ENCODE results near the gene PNPLA5.

Gene PNPLA5

GRCh38 chr22:43855431-43855830 lies 36.4 kb downstream of the PNPLA5 start:
- Histone ChIP-seq H3K9me3 (ENCODE audit: insufficient read depth, low read length) (no peaks in the 10 kb centered on the region), H3K36me3 (ENCODE audit: low read length) (no peaks in the 10 kb centered on the region), H3K27ac (ENCODE audit: low read depth, low read length) (no peak overlapping the region), H3K27me3 (ENCODE audit: low read length) (no peaks in the 10 kb centered on the region), H3K9me2 (replicated peaks; ENCODE audit: insufficient read depth, low read length) (no peaks in the 10 kb centered on the region), H4K20me1 (ENCODE audit: low read depth, low read length) (no peaks in the 10 kb centered on the region), H3K4me2 (ENCODE audit: low read depth, low read length, poor library complexity, severe bottlenecking) (no peak overlapping the region), H3K4me3 (ENCODE audit: insufficient read depth, low read length, poor library complexity, severe bottlenecking) (no peak overlapping the region), H3K79me2 (ENCODE audit: insufficient read depth, low read length) (no peaks in the 10 kb centered on the region), H3F3A (ENCODE audit: insufficient read depth) (no peaks in the 10 kb centered on the region), H3K9ac (ENCODE audit: low read length) (no peak overlapping the region), H2AFZ (ENCODE audit: low read depth, low read length, severe bottlenecking) (no peak overlapping the region)
- no peak for TF ChIP-seq EZH2phosphoT487 (conservative IDR thresholded peaks at IDR 0.05; ENCODE audit: low read length)
- TF ChIP-seq, protein P1, sequence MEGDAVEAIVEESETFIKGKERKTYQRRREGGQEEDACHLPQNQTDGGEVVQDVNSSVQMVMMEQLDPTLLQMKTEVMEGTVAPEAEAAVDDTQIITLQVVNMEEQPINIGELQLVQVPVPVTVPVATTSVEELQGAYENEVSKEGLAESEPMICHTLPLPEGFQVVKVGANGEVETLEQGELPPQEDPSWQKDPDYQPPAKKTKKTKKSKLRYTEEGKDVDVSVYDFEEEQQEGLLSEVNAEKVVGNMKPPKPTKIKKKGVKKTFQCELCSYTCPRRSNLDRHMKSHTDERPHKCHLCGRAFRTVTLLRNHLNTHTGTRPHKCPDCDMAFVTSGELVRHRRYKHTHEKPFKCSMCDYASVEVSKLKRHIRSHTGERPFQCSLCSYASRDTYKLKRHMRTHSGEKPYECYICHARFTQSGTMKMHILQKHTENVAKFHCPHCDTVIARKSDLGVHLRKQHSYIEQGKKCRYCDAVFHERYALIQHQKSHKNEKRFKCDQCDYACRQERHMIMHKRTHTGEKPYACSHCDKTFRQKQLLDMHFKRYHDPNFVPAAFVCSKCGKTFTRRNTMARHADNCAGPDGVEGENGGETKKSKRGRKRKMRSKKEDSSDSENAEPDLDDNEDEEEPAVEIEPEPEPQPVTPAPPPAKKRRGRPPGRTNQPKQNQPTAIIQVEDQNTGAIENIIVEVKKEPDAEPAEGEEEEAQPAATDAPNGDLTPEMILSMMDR (IDR thresholded peaks at IDR 0.05; ENCODE audit: insufficient read depth, low read length, poor library complexity, severe bottlenecking), result no peak

DNA sequence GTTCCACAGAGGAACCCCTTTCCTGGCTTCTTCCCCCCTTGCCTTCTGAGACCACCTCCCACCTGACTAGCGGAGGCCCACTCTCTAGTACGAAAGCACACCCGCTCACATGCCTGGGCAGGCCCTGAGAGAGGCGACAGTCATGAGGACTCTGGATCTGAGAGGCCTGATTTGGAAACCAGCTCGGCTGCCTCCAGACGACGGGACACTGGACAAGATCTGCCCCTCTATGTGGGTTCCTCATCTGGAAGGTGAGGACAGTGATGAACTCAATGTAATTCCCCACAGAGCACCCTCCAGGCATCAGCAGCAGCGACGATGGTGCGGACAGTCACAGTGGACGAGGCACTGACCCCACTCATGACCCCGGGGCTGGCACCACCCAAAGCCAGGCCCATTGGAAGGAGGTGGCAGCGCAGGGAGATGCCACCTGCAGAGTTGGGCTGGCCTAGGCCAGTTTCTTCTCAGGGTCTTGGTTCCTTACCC lies 37.0 kb downstream of the PNPLA5 start:
- H3K36me3 ChIP-seq (ENCODE audit: low read length), result no peaks in the 10 kb centered on the region
- H3K9me3 ChIP-seq (ENCODE audit: insufficient read depth, low read length), result no peaks in the 10 kb centered on the region
- H3F3A ChIP-seq (ENCODE audit: insufficient read depth), result no peaks in the 10 kb centered on the region
- no peak overlapping the region for H3K27ac ChIP-seq (ENCODE audit: low read depth, low read length)
- no peak overlapping the region for H3K9ac ChIP-seq (ENCODE audit: low read length)
- no peak overlapping the region for H3K4me3 ChIP-seq (ENCODE audit: insufficient read depth, low read length, poor library complexity, severe bottlenecking)
- no peak overlapping the region for H2AFZ ChIP-seq (ENCODE audit: low read depth, low read length, severe bottlenecking)
- no peaks in the 10 kb centered on the region for H3K27me3 ChIP-seq (ENCODE audit: low read length)
- no peaks in the 10 kb centered on the region for H3K79me2 ChIP-seq (ENCODE audit: insufficient read depth, low read length)
- H3K9me2 ChIP-seq (replicated peaks; ENCODE audit: insufficient read depth, low read length), result no peaks in the 10 kb centered on the region
- no peaks in the 10 kb centered on the region for H4K20me1 ChIP-seq (ENCODE audit: low read depth, low read length)
- TF ChIP-seq, protein P1 (IDR thresholded peaks at IDR 0.05; ENCODE audit: insufficient read depth, low read length, poor library complexity, severe bottlenecking), result no peak
- TF ChIP-seq EZH2phosphoT487 (conservative IDR thresholded peaks at IDR 0.05; ENCODE audit: low read length), result no peak
- H3K4me2 ChIP-seq (ENCODE audit: low read depth, low read length, poor library complexity, severe bottlenecking), result no peak overlapping the region

GRCh38 chr22:43854121-43854785 lies 37.6 kb downstream of the PNPLA5 start:
- no peaks in the 10 kb centered on the region for H3K36me3 ChIP-seq (ENCODE audit: low read length)
- H3K4me2 ChIP-seq (ENCODE audit: low read depth, low read length, poor library complexity, severe bottlenecking), result no peak overlapping the region
- H3F3A ChIP-seq (ENCODE audit: insufficient read depth), result no peaks in the 10 kb centered on the region
- H2AFZ ChIP-seq (ENCODE audit: low read depth, low read length, severe bottlenecking), result no peak overlapping the region
- H3K27ac ChIP-seq (ENCODE audit: low read depth, low read length), result no peak overlapping the region
- no peaks in the 10 kb centered on the region for H4K20me1 ChIP-seq (ENCODE audit: low read depth, low read length)
- no peaks in the 10 kb centered on the region for H3K9me3 ChIP-seq (ENCODE audit: insufficient read depth, low read length)
- H3K9me2 ChIP-seq (replicated peaks; ENCODE audit: insufficient read depth, low read length), result no peaks in the 10 kb centered on the region
- no peaks in the 10 kb centered on the region for H3K27me3 ChIP-seq (ENCODE audit: low read length)
- TF ChIP-seq, protein P1 (IDR thresholded peaks at IDR 0.05; ENCODE audit: insufficient read depth, low read length, poor library complexity, severe bottlenecking), result no peak
- no peak for TF ChIP-seq EZH2phosphoT487 (conservative IDR thresholded peaks at IDR 0.05; ENCODE audit: low read length)
- no peaks in the 10 kb centered on the region for H3K79me2 ChIP-seq (ENCODE audit: insufficient read depth, low read length)
- no peak overlapping the region for H3K9ac ChIP-seq (ENCODE audit: low read length)
- H3K4me3 ChIP-seq (ENCODE audit: insufficient read depth, low read length, poor library complexity, severe bottlenecking), result no peak overlapping the region
